Measurements from ENCODE around the gene SHD. TPM values are rescaled to one million over a fixed set of nuclear protein-coding genes. Genes with fewer than 3 reads are reported as not detected.

The SHD gene
- total and polyA plus RNA-seq, 9 of the 15 experiments (the other 6 are each of a cell fraction or from before 2014, with no cell fraction given) = 0.05 to 0.62 (median 0.15) TPM; not detected in 5

- TF ChIP-seq RAD21 (CRISPR knock-in tag; conservative IDR thresholded peaks at IDR 0.05 in 1 of 2, IDR thresholded peaks at IDR 0.05 in 1 of 2) (no peak), POLR2AphosphoS2 (IDR thresholded peaks at IDR 0.05; ENCODE audit: low read length) (no peak), RBM22 (IDR thresholded peaks at IDR 0.05; ENCODE audit: low read depth, low read length, poor library complexity, severe bottlenecking) (no peak), KLF16 (IDR thresholded peaks at IDR 0.05) (peak; percentile 60), EZH2 (IDR thresholded peaks at IDR 0.05; ENCODE audit: borderline replicate concordance, low read depth, low read length) (no peak), AFF4 (CRISPR knock-in tag; IDR thresholded peaks at IDR 0.05) (0 out of 2 replicates have a peak, but pooled peaks have one; percentile 33), PCBP1 (IDR thresholded peaks at IDR 0.05; ENCODE audit: low read depth, low read length, poor library complexity, severe bottlenecking) (peak; percentile 100), MBD2 (IDR thresholded peaks at IDR 0.05; ENCODE audit: borderline replicate concordance, low read depth) (peak; percentile 100), PRPF4 (IDR thresholded peaks at IDR 0.05; ENCODE audit: insufficient read depth, low read depth, low read length, poor library complexity, severe bottlenecking) (no peak), ZNF445 (CRISPR knock-in tag; IDR thresholded peaks at IDR 0.05; ENCODE audit: low read depth) (no peak), ZFP36 (IDR thresholded peaks at IDR 0.05; ENCODE audit: low read depth, low read length, partially characterized antibody) (peak; percentile 7), THAP7 (CRISPR knock-in tag; IDR thresholded peaks at IDR 0.05) (no peak), CBX8 (IDR thresholded peaks at IDR 0.05; ENCODE audit: borderline replicate concordance, extremely low read depth, low read depth, low read length, poor library complexity, severe bottlenecking) (no peak), MAZ (CRISPR knock-in tag; conservative IDR thresholded peaks at IDR 0.05 in 1 of 2, IDR thresholded peaks at IDR 0.05 in 1 of 2) (0 out of 4 replicates have a peak, but pooled peaks of 1 of the 2 experiments have one; percentile 55), POLR2B (IDR thresholded peaks at IDR 0.05; ENCODE audit: low read depth, partially characterized antibody) (peak; percentile 77), MYC (IDR thresholded peaks at IDR 0.05; ENCODE audit: low read depth, low read length) (peak; percentile 98), MYC (CRISPR knock-in tag; IDR thresholded peaks at IDR 0.05; ENCODE audit: borderline replicate concordance, low read depth) (peak; percentile 92; the same call in 1 of the 2 replicates), ARHGAP35 (IDR thresholded peaks at IDR 0.05; ENCODE audit: partially characterized antibody) (no peak), TOE1 (IDR thresholded peaks at IDR 0.05; ENCODE audit: borderline replicate concordance) (peak; percentile 61; the same call in 1 of the 2 replicates), TOE1 (CRISPR knock-in tag; IDR thresholded peaks at IDR 0.05; ENCODE audit: borderline replicate concordance, low read depth) (no peak), PRMT5 (CRISPR knock-in tag; IDR thresholded peaks at IDR 0.05) (no peak), CREBBP (IDR thresholded peaks at IDR 0.05; ENCODE audit: low read depth, low read length) (no peak)
Measured at GRCh38 chr19:4328243-4328990, 49.4 kb downstream of the SHD start (continued).
